SK-N-SH treated with all-trans-retinoic acid at 6 μM for 48 hours (cell line): ENCODE data around the gene CABP7.

ENCODE experiments used
- ATAC-seq: fragments of 200-7000 bp; cut with Tn5 transposase; 3 replicates; pipeline ENCODE4 v1.9.1; 2020; ENCODE audit warnings: mild to moderate bottlenecking, moderate library complexity
- ARNTL ChIP-seq: fragments of 450-650 bp; formaldehyde crosslinking; IDR thresholded peaks from 2 replicates; pipeline ENCODE4 v1.5.0; 2020; ENCODE audit warnings: low read depth, mild to moderate bottlenecking, moderate library complexity, borderline replicate concordance
- BACH2 ChIP-seq: fragments of 250-450 bp; sonication (Bioruptor Pico); IDR thresholded peaks from 2 replicates; pipeline ENCODE4 v1.9.0; 2021; ENCODE audit warnings: mild to moderate bottlenecking, borderline replicate concordance
- ESRRG ChIP-seq: fragments of 250-450 bp; sonication (Bioruptor Pico); IDR thresholded peaks from 2 replicates; pipeline ENCODE4 v1.6.1; 2021; ENCODE audit warnings: mild to moderate bottlenecking
- GLIS3 ChIP-seq: fragments of 250-450 bp; sonication (Bioruptor Pico); IDR thresholded peaks from 2 replicates; pipeline ENCODE4 v1.5.0; 2020; ENCODE audit warnings: mild to moderate bottlenecking, moderate library complexity
- OSR1 ChIP-seq: fragments of 250-450 bp; sonication (Bioruptor Pico); IDR thresholded peaks from 2 replicates; pipeline ENCODE4 v1.8.0; 2022; ENCODE audit warnings: moderate library complexity, mild to moderate bottlenecking, inconsistent platforms
- POU6F1 ChIP-seq: fragments of 250-450 bp; sonication (Bioruptor Pico); IDR thresholded peaks from 2 replicates; pipeline ENCODE4 v1.8.0; 2021; ENCODE audit warnings: low read depth, mild to moderate bottlenecking, moderate library complexity, borderline replicate concordance
- PPARA ChIP-seq: fragments of 250-450 bp; sonication (Bioruptor Pico); IDR thresholded peaks from 2 replicates; pipeline ENCODE4 v1.5.0; 2020; ENCODE audit warnings: mild to moderate bottlenecking, borderline replicate concordance
- SNAI2 ChIP-seq: fragments of 250-450 bp; sonication (Bioruptor Pico); IDR thresholded peaks from 2 replicates; pipeline ENCODE4 v1.5.0; 2020; ENCODE audit warnings: mild to moderate bottlenecking, moderate library complexity
- TCF4 ChIP-seq: fragments of 250-450 bp; sonication (Bioruptor Pico); IDR thresholded peaks from 2 replicates; pipeline ENCODE4 v1.8.0; 2021; ENCODE audit warnings: mild to moderate bottlenecking, moderate library complexity, borderline replicate concordance
- TOX ChIP-seq: fragments of 250-450 bp; sonication (Bioruptor Pico); IDR thresholded peaks from 2 replicates; pipeline ENCODE4 v1.8.0; 2021; ENCODE audit warnings: mild to moderate bottlenecking, moderate library complexity, borderline replicate concordance
- ZC3H10 ChIP-seq: fragments of 250-450 bp; sonication (Bioruptor Pico); IDR thresholded peaks from 2 replicates; pipeline ENCODE4 v1.5.1; 2021; ENCODE audit warnings: mild to moderate bottlenecking, moderate library complexity
- ZFP30 ChIP-seq: fragments of 450-650 bp; formaldehyde crosslinking; IDR thresholded peaks from 2 replicates; pipeline ENCODE4 v1.5.0; 2022; ENCODE audit warnings: mild to moderate bottlenecking, moderate library complexity
- ZNF565 ChIP-seq: fragments of 450-650 bp; formaldehyde crosslinking; conservative IDR thresholded peaks from 2 replicates; pipeline ENCODE4 v1.5.0; 2020; ENCODE audit warnings: low read depth, mild to moderate bottlenecking, moderate library complexity
- ZNF70 ChIP-seq: fragments of 450-650 bp; formaldehyde crosslinking; IDR thresholded peaks from 2 replicates; pipeline ENCODE4 v1.5.0; 2020; ENCODE audit warnings: mild to moderate bottlenecking, moderate library complexity
- ZNF8 ChIP-seq: fragments of 450-650 bp; formaldehyde crosslinking; IDR thresholded peaks from 2 replicates; pipeline ENCODE4 v1.5.0; 2020; ENCODE audit warnings: mild to moderate bottlenecking, moderate library complexity
- TF ChIP-seq, protein P1 (sequence below): fragments of 250-450 bp; sonication (Bioruptor Pico); IDR thresholded peaks from 2 replicates; pipeline ENCODE4 v1.5.0; 2020; ENCODE audit warnings: mild to moderate bottlenecking, moderate library complexity
- TF ChIP-seq, protein P2 (sequence below): fragments of 250-450 bp; sonication (Bioruptor Pico); IDR thresholded peaks from 2 replicates; pipeline ENCODE4 v1.5.1; 2021; ENCODE audit warnings: mild to moderate bottlenecking, moderate library complexity
- TF ChIP-seq, protein P3 (sequence below): fragments of 250-450 bp; sonication (Bioruptor Pico); IDR thresholded peaks from 2 replicates; pipeline ENCODE4 v1.5.1; 2020; ENCODE audit warnings: low read depth, mild to moderate bottlenecking, moderate library complexity

CABP7 gene

GRCh38 chr22:29726512-29727130 lies 6.8 kb downstream of the CABP7 start (continued):
- TF ChIP-seq, protein P1, sequence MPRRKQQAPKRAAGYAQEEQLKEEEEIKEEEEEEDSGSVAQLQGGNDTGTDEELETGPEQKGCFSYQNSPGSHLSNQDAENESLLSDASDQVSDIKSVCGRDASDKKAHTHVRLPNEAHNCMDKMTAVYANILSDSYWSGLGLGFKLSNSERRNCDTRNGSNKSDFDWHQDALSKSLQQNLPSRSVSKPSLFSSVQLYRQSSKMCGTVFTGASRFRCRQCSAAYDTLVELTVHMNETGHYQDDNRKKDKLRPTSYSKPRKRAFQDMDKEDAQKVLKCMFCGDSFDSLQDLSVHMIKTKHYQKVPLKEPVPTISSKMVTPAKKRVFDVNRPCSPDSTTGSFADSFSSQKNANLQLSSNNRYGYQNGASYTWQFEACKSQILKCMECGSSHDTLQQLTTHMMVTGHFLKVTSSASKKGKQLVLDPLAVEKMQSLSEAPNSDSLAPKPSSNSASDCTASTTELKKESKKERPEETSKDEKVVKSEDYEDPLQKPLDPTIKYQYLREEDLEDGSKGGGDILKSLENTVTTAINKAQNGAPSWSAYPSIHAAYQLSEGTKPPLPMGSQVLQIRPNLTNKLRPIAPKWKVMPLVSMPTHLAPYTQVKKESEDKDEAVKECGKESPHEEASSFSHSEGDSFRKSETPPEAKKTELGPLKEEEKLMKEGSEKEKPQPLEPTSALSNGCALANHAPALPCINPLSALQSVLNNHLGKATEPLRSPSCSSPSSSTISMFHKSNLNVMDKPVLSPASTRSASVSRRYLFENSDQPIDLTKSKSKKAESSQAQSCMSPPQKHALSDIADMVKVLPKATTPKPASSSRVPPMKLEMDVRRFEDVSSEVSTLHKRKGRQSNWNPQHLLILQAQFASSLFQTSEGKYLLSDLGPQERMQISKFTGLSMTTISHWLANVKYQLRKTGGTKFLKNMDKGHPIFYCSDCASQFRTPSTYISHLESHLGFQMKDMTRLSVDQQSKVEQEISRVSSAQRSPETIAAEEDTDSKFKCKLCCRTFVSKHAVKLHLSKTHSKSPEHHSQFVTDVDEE (CRISPR knock-in tag) = no peak
- no peak for TF ChIP-seq PPARA (CRISPR knock-in tag)
- TF ChIP-seq, protein P2, sequence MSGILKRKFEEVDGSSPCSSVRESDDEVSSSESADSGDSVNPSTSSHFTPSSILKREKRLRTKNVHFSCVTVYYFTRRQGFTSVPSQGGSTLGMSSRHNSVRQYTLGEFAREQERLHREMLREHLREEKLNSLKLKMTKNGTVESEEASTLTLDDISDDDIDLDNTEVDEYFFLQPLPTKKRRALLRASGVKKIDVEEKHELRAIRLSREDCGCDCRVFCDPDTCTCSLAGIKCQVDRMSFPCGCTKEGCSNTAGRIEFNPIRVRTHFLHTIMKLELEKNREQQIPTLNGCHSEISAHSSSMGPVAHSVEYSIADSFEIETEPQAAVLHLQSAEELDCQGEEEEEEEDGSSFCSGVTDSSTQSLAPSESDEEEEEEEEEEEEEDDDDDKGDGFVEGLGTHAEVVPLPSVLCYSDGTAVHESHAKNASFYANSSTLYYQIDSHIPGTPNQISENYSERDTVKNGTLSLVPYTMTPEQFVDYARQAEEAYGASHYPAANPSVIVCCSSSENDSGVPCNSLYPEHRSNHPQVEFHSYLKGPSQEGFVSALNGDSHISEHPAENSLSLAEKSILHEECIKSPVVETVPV (CRISPR knock-in tag) = no peak
- no peak for TF ChIP-seq ZNF70
- TF ChIP-seq ARNTL (CRISPR knock-in tag) = no peak

- ATAC-seq = peak; percentile 64
- TF ChIP-seq, protein P2 (CRISPR knock-in tag) = no peak
- TF ChIP-seq ESRRG (CRISPR knock-in tag) = no peak
- TF ChIP-seq TCF4 (CRISPR knock-in tag) = no peak
- TF ChIP-seq, protein P1 (CRISPR knock-in tag) = no peak
- no peak for TF ChIP-seq POU6F1 (CRISPR knock-in tag)
- TF ChIP-seq ZNF8 (CRISPR knock-in tag) = no peak
- no peak for TF ChIP-seq PPARA (CRISPR knock-in tag)
- TF ChIP-seq TOX (CRISPR knock-in tag) = no peak
- no peak for TF ChIP-seq OSR1 (CRISPR knock-in tag)
- TF ChIP-seq ARNTL (CRISPR knock-in tag) = no peak
- TF ChIP-seq ZFP30 (CRISPR knock-in tag) = no peak
- TF ChIP-seq BACH2 (CRISPR knock-in tag) = no peak
- TF ChIP-seq ZNF565 = no peak
- TF ChIP-seq, protein P3, sequence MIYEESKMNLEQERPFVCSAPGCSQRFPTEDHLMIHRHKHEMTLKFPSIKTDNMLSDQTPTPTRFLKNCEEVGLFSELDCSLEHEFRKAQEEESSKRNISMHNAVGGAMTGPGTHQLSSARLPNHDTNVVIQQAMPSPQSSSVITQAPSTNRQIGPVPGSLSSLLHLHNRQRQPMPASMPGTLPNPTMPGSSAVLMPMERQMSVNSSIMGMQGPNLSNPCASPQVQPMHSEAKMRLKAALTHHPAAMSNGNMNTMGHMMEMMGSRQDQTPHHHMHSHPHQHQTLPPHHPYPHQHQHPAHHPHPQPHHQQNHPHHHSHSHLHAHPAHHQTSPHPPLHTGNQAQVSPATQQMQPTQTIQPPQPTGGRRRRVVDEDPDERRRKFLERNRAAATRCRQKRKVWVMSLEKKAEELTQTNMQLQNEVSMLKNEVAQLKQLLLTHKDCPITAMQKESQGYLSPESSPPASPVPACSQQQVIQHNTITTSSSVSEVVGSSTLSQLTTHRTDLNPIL (CRISPR knock-in tag) = no peak
- TF ChIP-seq GLIS3 (CRISPR knock-in tag) = no peak
- TF ChIP-seq SNAI2 (CRISPR knock-in tag) = no peak
- TF ChIP-seq, all 23 proteins: peak for 0
Measured at GRCh38 chr22:29727131-29727523, 7.3 kb downstream of the CABP7 start.

DNA sequence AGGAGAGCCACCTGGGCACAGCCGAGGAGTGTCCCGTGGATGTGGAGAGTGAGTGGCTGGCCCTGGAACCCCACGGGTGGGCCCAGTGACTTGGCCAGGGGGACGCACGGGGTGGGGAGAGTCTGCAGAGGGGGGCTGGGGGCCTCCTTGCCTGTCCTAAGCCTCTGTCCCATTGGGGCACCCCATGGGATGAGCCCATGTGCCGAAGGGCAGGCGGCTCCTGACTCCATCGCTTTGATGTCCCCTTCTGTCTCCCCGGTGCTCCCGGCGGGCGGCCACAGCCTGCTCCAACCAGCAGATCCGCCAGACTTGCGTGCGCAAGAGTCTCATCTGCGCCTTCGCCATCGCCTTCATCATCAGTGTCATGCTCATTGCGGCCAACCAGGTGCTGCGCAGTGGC lies 9.4 kb downstream of the CABP7 start:
- no peak for ATAC-seq
- TF ChIP-seq ARNTL (CRISPR knock-in tag) (no peak), ZNF565 (no peak), ZC3H10 (CRISPR knock-in tag) (no peak), OSR1 (CRISPR knock-in tag) (no peak), SNAI2 (CRISPR knock-in tag) (no peak), ZNF8 (CRISPR knock-in tag) (no peak), TCF4 (CRISPR knock-in tag) (no peak)
- TF ChIP-seq, protein P2 (CRISPR knock-in tag) = no peak
- TF ChIP-seq, protein P1 (CRISPR knock-in tag) = no peak
